ENCODE data around the gene PEX19. TPM values are rescaled to one million over a fixed set of nuclear protein-coding genes. Genes with fewer than 3 reads are reported as not detected.

Gene PEX19
- total and polyA plus RNA-seq, 2 donors = 20.7 to 29.0 TPM

- Histone ChIP-seq H3K27me3 (ENCODE audit: control insufficient read depth in 2 of 2, insufficient read depth in 1 of 2, low read length in 1 of 2) (no peaks in the 10 kb centered on the region), H3K27ac (ENCODE audit: low read depth in 1 of 2, low read length in 1 of 2) (peak within 1 kb of the TSS; percentile 98 to 99), H3K36me3 (ENCODE audit: control insufficient read depth in 2 of 2, insufficient read depth in 2 of 2, low read length in 1 of 2) (peaks cover 8 to 10% of the 10 kb centered on the region in 2 donors), H3K9me3 (ENCODE audit: control insufficient read depth in 2 of 2, insufficient read depth in 1 of 2, low read length in 1 of 2) (no peaks in the 10 kb centered on the region), H3K4me3 (ENCODE audit: low read length in 2 of 2) (peak within 1 kb of the TSS; percentile 84 to 98), H3K4me1 (ENCODE audit: control insufficient read depth in 2 of 2, insufficient read depth in 2 of 2, low read length in 2 of 2) (peaks cover 13 to 17% of the 10 kb centered on the region in 2 donors)
- WGBS = under 1% methylated on average over 67 of the region's 67 CpGs
- peak; percentile 92 to 99 (median 98) for DNase-seq (ENCODE audit: low read depth in 6 of 9, low spot score in 9 of 9)
Measured at GRCh38 chr1:160261893-160262794, 22.8 kb downstream of the PEX19 start, which contains the start of gene DCAF8. DCAF8 (minus strand) TSS chr1:160262549; CDS start chr1:160244008, 18,541 bp downstream.

- WGBS = 1% methylated on average over 8 of the region's 8 CpGs
- DNase-seq (ENCODE audit: low read depth in 6 of 9, low spot score in 9 of 9) = peak in 8 of 9 donors; percentile 33 to 84 (median 58)
Measured at GRCh38 chr1:160261556-160261892, 23.4 kb downstream of the PEX19 start.

GRCh38 chr1:160260406-160261382 is 24.2 kb downstream of the PEX19 start:
- peaks cover 13 to 17% of the 10 kb centered on the region in 2 donors for H3K4me1 ChIP-seq (ENCODE audit: control insufficient read depth in 2 of 2, insufficient read depth in 2 of 2, low read length in 2 of 2)
- H3K4me3 ChIP-seq (ENCODE audit: low read length in 2 of 2) = peak overlapping the region; percentile 84 to 98
- no peaks in the 10 kb centered on the region for H3K27me3 ChIP-seq (ENCODE audit: control insufficient read depth in 2 of 2, insufficient read depth in 1 of 2, low read length in 1 of 2)
- peaks cover 8 to 10% of the 10 kb centered on the region in 2 donors for H3K36me3 ChIP-seq (ENCODE audit: control insufficient read depth in 2 of 2, insufficient read depth in 2 of 2, low read length in 1 of 2)
- no peaks in the 10 kb centered on the region for H3K9me3 ChIP-seq (ENCODE audit: control insufficient read depth in 2 of 2, insufficient read depth in 1 of 2, low read length in 1 of 2)
- H3K27ac ChIP-seq (ENCODE audit: low read depth in 1 of 2, low read length in 1 of 2) = peak overlapping the region; percentile 60 to 99
- WGBS = 74% methylated on average over 6 of the region's 6 CpGs
- peak in 3 of 9 donors; percentile 5 to 33 (median 18) for DNase-seq (ENCODE audit: low read depth in 6 of 9, low spot score in 9 of 9)

More at GRCh38 chr1:160261556-160261892, 23.4 kb downstream of the PEX19 start:
- H3K36me3 ChIP-seq (ENCODE audit: control insufficient read depth in 2 of 2, insufficient read depth in 2 of 2, low read length in 1 of 2) = peaks cover 8 to 10% of the 10 kb centered on the region in 2 donors
- H3K9me3 ChIP-seq (ENCODE audit: control insufficient read depth in 2 of 2, insufficient read depth in 1 of 2, low read length in 1 of 2) = no peaks in the 10 kb centered on the region
- H3K27ac ChIP-seq (ENCODE audit: low read depth in 1 of 2, low read length in 1 of 2) = peak overlapping the region; percentile 98 to 99
- peak overlapping the region; percentile 84 to 98 for H3K4me3 ChIP-seq (ENCODE audit: low read length in 2 of 2)
- H3K27me3 ChIP-seq (ENCODE audit: control insufficient read depth in 2 of 2, insufficient read depth in 1 of 2, low read length in 1 of 2) = no peaks in the 10 kb centered on the region
- peaks cover 13 to 17% of the 10 kb centered on the region in 2 donors for H3K4me1 ChIP-seq (ENCODE audit: control insufficient read depth in 2 of 2, insufficient read depth in 2 of 2, low read length in 2 of 2)

GRCh38 chr1:160258177-160258798 is 26.6 kb downstream of the PEX19 start:
- Histone ChIP-seq H3K4me1 (ENCODE audit: control insufficient read depth in 2 of 2, insufficient read depth in 2 of 2, low read length in 2 of 2) (peaks cover 13 to 16% of the 10 kb centered on the region in 2 donors), H3K27ac (ENCODE audit: low read depth in 1 of 2, low read length in 1 of 2) (no peak overlapping the region)
- WGBS = 98% methylated on average over 7 of the region's 7 CpGs

GRCh38 chr1:160257411-160258015 is 27.4 kb downstream of the PEX19 start:
- no peak overlapping the region for H3K4me3 ChIP-seq (ENCODE audit: low read length in 2 of 2)
- no peaks in the 10 kb centered on the region for H3K27me3 ChIP-seq (ENCODE audit: control insufficient read depth in 2 of 2, insufficient read depth in 1 of 2, low read length in 1 of 2)
- H3K27ac ChIP-seq (ENCODE audit: low read depth in 1 of 2, low read length in 1 of 2) = peak overlapping the region in 1 of 2 donors; percentile 5
- DNase-seq (ENCODE audit: low read depth in 6 of 9, low spot score in 9 of 9) = no peak
- H3K4me1 ChIP-seq (ENCODE audit: control insufficient read depth in 2 of 2, insufficient read depth in 2 of 2, low read length in 2 of 2) = peaks cover 8 to 9% of the 10 kb centered on the region in 2 donors
- H3K36me3 ChIP-seq (ENCODE audit: control insufficient read depth in 2 of 2, insufficient read depth in 2 of 2, low read length in 1 of 2) = peaks cover 10 to 17% of the 10 kb centered on the region in 2 donors
- 98% methylated on average over 6 of the region's 6 CpGs for WGBS
- no peaks in the 10 kb centered on the region for H3K9me3 ChIP-seq (ENCODE audit: control insufficient read depth in 2 of 2, insufficient read depth in 1 of 2, low read length in 1 of 2)

More at GRCh38 chr1:160258177-160258798, 26.6 kb downstream of the PEX19 start:
- no peaks in the 10 kb centered on the region for H3K27me3 ChIP-seq (ENCODE audit: control insufficient read depth in 2 of 2, insufficient read depth in 1 of 2, low read length in 1 of 2)
- no peak overlapping the region for H3K4me3 ChIP-seq (ENCODE audit: low read length in 2 of 2)
- peaks cover 10 to 17% of the 10 kb centered on the region in 2 donors for H3K36me3 ChIP-seq (ENCODE audit: control insufficient read depth in 2 of 2, insufficient read depth in 2 of 2, low read length in 1 of 2)
- H3K9me3 ChIP-seq (ENCODE audit: control insufficient read depth in 2 of 2, insufficient read depth in 1 of 2, low read length in 1 of 2) = no peaks in the 10 kb centered on the region
- DNase-seq (ENCODE audit: low read depth in 6 of 9, low spot score in 9 of 9) = no peak

- WGBS = 90% methylated on average over 3 of the region's 3 CpGs
- H3K27me3 ChIP-seq (ENCODE audit: control insufficient read depth in 2 of 2, insufficient read depth in 1 of 2, low read length in 1 of 2) = no peaks in the 10 kb centered on the region
- H3K9me3 ChIP-seq (ENCODE audit: control insufficient read depth in 2 of 2, insufficient read depth in 1 of 2, low read length in 1 of 2) = no peaks in the 10 kb centered on the region
- H3K36me3 ChIP-seq (ENCODE audit: control insufficient read depth in 2 of 2, insufficient read depth in 2 of 2, low read length in 1 of 2) = peaks cover 10 to 20% of the 10 kb centered on the region in 2 donors
- peaks cover 8 to 9% of the 10 kb centered on the region in 2 donors for H3K4me1 ChIP-seq (ENCODE audit: control insufficient read depth in 2 of 2, insufficient read depth in 2 of 2, low read length in 2 of 2)
- DNase-seq (ENCODE audit: low read depth in 6 of 9, low spot score in 9 of 9) = no peak
- no peak overlapping the region for H3K27ac ChIP-seq (ENCODE audit: low read depth in 1 of 2, low read length in 1 of 2)
- no peak overlapping the region for H3K4me3 ChIP-seq (ENCODE audit: low read length in 2 of 2)
Measured at GRCh38 chr1:160256396-160257046, 28.4 kb downstream of the PEX19 start.

GRCh38 chr1:160255781-160256300 is 29.1 kb downstream of the PEX19 start:
- Histone ChIP-seq H3K27me3 (ENCODE audit: control insufficient read depth in 2 of 2, insufficient read depth in 1 of 2, low read length in 1 of 2) (no peaks in the 10 kb centered on the region), H3K27ac (ENCODE audit: low read depth in 1 of 2, low read length in 1 of 2) (no peak overlapping the region), H3K4me3 (ENCODE audit: low read length in 2 of 2) (no peak overlapping the region), H3K9me3 (ENCODE audit: control insufficient read depth in 2 of 2, insufficient read depth in 1 of 2, low read length in 1 of 2) (no peaks in the 10 kb centered on the region), H3K36me3 (ENCODE audit: control insufficient read depth in 2 of 2, insufficient read depth in 2 of 2, low read length in 1 of 2) (peaks cover 10 to 24% of the 10 kb centered on the region in 2 donors), H3K4me1 (ENCODE audit: control insufficient read depth in 2 of 2, insufficient read depth in 2 of 2, low read length in 2 of 2) (peaks cover 5 to 6% of the 10 kb centered on the region in 2 donors)
- no peak for DNase-seq (ENCODE audit: low read depth in 6 of 9, low spot score in 9 of 9)
- 92% methylated on average over 4 of the region's 4 CpGs for WGBS

Measured in thymus (tissue), 11 donors.